DMS 273 treated with DMSO at 0.1 percent for 48 hours (cell line): ENCODE results near the gene CCNK.

Experiments
- DNase-seq: peaks from one replicate; lab custom pipeline; 2025; lab: John Stamatoyannopoulos, UW

CCNK gene

DNA sequence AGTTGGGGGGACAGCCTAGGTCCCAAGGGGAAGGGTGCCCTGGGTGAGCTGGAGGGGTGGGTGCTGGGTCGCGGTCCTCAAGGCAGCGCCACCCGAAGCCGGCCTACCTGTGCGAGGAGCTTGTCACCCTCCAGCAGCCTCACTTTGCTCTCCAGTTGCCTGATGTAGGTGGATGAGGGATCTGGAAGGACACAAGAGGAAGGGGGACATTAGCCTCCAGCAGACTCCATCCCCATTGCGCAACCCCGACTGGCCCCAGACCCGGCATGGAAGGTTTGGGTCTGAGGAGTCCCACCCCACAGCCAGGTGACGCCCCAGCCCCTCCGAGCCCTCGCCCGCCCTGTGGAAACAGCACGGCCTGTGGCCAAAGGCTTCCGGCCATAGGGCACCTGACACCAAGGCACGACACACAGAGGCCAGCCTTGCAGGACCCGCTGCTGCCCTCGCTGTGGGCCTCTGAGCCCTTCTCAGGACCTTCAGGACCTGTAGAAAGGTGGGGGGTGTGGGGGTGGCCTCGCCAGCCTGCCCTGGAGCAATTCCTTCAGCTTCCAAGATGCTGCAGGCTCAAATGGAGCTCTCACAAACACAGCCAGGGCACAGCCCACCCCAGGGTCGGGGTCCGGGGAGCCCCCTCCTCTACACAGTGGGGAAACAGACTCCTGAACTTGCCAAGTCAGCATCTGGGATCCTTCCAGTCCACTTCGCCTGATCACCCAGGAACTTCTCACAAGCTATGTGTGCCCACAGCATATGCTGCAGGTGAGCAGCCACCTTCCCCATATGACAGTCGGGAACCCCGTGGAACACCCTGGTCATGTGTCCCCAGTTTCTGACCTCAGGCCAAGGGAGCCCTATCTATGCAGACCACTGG is 54.9 kb downstream of the CCNK start:
- no peak for DNase-seq

DNA sequence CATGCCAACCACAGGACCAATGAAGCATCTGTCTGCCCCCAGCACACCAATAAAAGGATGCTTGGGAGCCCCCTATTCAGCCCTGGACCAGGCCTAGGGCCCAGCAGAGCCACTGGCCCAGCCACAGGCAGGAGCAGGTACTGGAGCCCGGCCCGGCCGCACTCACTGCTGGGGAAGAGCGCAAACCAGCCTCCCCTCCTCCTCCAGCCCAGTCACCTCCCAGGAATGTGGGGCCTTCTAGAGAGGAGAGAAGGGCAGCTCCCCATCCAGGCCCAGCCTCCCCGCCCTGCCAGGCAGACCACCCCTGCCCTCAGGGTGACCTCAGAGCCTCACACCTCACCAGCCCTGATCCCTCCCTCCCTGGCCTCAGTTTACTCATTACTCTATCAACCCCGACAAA is 56.2 kb downstream of the CCNK start:
- DNase-seq = no peak

DNA sequence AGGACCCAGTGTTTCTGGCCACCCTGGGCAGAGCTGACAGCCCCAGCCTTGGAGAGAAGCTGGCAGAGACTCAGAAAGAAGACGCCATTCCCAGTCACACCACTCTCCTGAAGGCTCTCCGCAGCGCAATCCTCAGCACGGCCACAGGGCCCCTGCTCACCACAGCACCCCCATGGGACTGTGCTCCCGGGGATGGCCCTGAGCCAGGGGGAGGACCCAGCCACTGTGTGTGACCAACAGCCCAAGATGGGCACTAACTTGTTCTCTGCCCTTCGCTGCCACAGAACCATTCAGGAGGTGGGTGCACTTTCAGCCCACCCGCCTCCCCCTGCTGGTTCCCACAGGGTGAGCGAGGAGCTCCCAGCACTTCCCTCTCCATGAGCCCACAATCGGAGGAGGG is 57.1 kb downstream of the CCNK start:
- no peak for DNase-seq

DNA sequence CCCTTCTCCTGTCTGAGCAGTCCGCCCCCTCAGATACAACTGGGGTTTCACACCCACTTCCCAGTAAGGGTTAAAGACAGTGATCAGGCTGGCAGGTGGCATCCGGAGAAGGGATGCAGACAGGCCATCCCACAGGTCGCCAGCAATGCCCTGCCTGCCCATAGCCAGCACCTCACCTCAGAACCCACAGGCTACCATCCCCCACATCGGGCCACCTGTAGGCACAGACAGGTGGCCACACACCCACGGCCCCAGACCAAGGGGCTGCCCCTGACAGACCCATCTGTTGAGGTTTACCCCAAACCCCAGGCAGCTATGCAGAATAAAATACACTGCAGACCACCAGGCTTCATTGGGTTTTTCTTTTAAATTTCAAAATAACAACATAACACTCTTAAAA is 57.5 kb downstream of the CCNK start:
- DNase-seq = no peak

DNA sequence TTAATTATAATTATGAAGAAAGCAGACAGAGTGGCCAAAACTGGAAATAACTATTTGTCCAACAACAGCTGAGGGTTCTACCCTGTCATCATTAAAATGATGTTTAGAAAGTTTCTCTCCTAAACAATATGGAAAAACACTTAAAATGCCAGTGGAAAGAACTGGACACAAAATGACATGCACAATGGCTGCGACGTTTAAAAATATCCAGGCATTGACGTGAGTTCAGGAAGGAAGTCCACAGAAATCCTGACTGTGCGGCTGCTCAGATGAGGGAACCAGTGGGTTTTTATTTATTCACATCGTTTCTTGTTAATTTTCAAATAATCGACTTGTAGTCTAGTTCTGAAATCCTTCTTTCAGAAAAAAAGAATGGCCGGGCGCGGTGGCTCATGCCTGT is 58.3 kb downstream of the CCNK start:
- no peak for DNase-seq

DNA sequence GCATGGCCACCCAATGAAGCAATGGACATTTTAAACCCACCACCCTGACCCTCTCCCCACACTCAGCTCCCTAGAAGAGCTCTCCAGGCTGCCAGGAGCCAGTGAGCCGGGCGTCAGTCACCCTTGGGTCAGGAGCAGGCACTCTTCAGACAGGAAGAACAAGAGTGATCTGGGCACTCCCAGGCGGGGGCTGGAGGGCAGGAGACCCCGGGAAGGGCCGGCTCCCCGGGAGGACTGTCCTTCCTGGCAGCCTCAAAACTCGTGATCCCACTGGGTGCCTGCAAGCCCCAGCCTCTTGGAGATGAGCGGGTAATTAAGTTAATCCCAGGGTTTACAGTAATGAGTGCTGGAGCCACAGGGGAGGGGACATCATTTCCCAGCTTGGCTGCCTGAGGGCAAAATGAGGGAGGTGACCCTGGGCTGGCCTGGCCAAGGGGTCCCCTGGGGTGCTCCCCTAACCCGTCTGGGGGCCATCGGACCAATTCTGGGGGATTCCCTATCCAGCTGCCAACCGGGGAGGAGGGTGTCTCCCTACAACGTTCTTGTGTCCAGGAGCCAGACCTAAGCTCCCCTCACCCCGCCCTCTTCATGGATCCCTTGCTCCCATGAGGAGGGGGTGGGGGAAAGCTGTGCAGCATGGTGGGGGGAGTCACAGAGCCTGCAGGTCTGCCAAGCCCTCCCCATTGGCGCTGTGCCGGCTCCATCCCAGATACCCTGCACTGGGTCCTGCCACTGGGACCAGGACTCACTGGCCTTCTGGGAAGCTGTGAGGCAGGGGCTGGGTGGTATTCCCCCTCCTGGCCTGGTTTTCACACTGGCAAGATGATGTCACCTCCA is 59.2 kb downstream of the CCNK start:
- no peak for DNase-seq

DNA sequence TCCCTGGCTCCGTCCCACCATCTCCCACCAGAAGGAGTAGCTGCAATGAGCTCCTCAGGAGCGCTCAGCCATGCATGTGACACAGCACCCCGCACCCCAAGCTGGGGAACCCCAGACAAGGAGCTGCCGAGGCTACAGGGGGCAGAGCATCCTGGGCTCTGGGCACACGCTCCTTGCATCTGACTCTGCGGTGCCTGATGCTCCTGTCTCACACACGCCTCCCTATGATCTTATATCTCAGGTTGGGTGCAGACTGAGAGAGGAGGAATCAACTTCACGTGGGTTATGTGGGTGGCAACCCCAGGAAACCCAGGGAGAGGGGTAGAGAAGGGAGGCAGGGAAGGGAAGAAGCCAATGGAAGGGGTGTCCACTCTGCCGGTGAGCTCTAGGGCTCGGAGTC is 60.0 kb downstream of the CCNK start:
- DNase-seq = no peak

DNA sequence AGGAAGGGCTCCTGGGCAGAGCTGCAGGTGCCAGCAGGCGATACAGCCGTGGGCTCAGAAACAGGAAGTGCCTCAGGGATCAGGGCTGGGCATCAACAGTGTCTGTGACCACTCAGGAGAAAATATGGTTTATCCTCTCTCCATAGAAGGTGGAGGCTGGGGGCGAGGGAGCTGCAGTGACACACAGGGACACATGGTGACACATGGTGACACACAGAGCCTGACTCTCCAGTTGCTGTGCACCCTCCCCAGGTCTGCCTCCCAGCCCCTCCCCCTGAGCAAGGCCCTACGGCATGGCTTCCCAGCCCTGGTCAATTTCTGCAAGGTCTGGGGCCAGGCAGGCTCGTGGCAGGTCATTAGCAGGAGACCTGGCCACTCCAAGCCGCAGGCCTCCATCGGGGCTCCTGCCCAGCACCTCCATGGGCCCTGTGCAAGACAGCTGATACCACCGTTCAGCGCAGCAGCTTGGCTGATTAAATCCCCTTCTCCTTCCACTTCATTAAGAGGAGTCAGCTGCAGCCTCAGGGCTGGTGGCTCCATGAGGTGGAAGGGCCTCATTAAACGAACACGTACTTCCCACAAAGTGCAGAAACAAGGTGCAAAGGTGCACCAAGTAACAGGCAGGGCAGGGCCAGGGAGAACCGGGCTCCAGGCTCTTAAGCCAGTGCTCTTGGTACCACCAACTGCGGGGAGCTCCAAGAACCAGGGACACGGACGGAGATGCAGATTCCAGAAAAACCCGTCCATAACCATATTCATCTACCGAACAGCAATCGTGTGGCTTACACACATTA is 60.7 kb downstream of the CCNK start:
- no peak for DNase-seq

DNA sequence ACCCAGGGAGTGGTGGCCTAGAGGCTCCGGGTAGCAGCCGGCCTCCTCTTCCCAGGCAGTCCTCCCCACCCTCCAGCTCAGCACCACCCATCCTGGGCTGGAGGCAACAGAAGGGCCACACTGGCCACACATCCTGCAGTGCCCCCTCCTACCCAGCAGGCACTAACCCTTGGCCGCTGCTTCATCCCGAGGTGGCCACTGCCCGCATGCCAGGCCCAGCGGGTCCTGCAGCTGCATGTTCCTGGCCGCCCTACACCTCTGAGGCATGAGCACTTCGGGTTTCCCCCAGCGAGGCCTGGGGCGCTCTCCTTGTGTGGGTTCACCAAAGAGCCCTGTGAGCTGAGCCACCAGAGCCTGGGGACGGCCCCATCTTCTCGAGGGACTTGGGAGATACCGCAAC is 61.4 kb downstream of the CCNK start:
- DNase-seq = no peak

DNA sequence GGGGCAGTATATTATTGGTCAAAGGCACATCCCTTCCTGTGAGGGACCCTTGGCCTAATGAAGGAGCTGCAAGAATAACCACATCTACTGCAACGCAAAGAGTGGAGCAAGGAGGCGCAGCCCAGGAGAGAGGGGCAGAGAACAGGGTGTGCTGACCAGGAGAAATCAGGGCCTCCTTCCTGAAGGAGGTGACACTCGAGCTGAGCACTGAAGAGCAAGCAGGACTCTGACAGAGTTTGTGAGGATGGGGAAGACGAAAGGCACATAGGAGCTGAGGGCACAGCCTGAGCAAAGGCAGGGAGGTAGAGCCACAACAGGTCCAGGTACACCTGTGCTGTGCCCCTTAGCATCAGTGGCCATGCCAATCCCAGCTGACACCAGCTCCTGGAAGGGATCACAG is 62.2 kb downstream of the CCNK start:
- no peak for DNase-seq

DNA sequence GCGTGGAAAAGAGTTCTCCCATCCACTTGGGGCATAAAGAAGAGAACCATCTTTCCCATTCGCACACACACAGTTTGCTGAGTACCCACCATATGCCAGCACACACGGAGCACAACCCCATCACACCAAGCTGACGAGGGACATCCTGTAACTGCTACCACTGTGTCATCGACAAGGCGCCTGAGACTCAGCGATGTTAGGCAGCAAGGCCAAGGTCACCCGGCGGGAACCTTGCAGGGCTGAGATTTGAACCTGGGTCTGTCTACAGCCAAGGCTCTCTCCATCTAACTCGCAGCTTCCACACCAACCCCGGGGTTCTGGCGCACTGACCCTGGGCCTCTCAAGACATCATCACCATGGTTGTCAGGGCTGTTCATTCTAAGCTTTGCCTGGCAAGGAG is 62.8 kb downstream of the CCNK start:
- no peak for DNase-seq

DNA sequence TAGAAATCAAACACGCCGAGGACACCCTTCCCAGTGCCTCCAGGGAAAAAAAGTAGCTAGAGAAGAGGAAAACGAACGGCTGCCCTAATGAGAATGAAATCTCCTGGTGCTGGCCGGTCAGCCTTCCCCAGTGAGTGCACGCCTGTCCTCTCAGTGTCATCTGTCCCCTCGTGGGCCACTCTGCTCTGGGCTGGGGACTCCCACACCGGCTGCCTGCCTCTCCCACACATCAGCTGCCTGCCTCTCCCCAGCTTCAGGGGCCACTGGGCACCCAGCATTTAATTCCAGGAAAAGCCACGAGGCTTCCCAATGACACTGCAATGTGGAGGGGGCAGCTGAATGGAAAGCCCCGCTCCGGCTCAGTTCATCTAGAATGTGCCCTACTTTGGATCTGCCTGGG is 63.8 kb downstream of the CCNK start:
- no peak for DNase-seq

DNA sequence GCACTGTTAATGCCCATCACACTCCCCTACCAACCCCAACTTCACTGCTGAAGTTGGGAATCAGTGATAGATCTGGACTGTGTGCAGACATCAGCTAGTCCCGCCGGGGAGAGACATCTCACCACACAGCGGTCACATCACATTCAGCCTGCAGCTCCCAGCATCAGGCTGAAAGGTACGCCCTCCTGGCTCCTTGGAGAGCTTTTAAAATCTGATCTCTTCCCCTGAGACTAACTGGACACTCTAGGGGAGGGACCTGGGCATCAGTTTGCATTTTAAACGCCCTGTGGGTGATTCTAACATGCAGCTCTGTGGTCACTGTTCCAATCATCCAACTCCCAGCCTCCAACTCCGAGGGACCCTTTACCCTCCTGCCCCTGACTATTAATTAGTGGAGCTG is 64.4 kb downstream of the CCNK start:
- DNase-seq = no peak

DNA sequence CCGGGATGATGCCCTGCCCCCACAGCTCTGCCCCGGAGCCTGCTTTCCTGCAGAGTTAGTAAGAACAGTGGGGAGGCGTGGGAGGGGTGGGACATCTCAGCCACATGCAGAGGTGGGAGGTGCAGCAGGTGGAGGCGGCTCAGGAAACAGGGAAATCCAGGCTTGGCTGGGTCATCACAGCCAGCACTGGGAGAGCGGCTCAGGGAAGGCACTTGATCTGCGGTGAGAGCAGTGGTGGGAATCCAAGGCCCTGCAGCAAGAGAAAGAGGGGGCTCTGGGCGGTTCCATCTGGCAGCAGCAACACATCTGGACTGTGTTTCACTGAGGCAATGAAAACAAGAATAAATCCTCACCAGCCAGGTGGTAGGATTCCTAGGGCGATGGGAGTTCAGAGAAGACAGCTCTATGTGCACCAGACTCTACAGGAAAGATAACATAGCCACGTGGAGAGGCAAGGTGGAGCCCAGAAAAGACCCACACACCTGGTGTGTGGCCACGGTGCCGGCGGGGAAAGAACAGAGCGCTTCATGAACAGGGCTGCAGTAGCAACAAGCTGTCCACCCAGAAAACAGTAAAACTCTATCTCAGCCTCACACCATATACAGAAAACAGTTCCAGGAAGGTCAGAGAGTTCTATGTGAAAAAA is 65.1 kb downstream of the CCNK start:
- DNase-seq = no peak

DNA sequence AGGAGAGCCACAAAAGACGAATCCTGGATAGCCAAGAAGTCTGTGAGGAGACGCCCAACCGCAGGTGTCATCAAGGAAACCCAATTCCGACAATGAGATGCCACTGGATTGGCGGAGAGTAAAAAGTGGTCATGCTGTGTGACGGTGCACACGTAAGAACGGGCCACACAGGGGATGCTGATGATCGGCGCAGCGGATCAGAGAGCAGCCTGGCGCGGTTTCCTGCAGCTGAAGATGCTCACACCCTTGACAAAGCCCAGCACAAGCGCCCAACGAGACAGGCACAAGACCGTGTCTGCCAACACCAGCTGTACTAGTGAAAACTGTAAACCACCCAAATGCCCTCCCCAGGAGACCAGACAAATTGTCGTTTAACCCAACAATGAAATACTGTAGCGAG is 67.0 kb downstream of the CCNK start:
- DNase-seq = no peak

DNA sequence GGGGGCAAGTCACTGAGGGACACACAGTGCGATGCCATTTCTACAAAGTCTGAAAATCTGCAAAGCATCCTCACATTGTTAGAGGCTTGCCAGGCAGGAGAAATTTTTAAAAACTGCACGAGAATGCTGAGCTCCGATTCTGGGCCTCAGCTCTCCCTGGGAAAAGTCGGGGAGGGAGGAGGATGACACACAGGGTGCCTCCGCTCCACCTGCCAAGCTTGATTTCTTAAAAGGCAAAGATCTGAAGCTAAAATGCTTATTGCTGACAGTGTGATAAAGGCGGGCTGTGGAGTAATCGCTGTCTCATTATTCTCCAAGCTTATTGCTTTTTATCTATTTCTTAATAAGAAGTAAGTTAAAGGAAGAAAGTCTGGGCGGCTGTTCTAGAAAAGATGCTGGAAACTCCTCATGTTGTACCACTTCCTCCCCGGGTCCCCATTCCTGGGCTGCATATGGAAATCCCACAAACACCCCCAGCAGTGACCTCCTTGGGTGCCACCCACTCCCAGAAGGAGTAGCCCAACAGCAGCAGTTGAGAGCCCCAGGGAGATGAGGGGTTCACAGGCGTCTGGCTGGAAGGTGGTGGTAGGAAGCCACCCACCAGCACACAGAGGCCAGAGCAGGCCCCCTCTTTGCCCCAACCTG is 67.8 kb downstream of the CCNK start:
- DNase-seq = no peak

DNA sequence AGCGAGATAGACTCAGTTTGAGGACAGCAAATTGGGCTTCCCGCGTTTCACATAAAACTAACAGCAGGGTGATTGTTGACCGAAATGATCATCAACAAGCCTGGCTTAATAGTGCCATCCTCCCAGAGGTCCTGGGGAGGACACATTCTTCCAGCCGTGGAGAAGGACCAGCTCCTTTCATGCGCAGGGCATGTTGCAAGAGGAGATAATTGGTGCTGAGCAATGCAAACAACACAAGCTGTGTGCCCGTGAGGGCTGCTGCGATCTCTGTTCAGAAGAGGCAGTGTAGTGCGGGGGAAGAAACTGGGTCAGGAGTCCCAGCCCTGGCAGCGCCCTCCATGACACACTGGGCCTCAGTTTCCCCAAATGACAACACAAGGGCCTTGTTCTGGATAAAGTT is 68.5 kb downstream of the CCNK start:
- DNase-seq = no peak

DNA sequence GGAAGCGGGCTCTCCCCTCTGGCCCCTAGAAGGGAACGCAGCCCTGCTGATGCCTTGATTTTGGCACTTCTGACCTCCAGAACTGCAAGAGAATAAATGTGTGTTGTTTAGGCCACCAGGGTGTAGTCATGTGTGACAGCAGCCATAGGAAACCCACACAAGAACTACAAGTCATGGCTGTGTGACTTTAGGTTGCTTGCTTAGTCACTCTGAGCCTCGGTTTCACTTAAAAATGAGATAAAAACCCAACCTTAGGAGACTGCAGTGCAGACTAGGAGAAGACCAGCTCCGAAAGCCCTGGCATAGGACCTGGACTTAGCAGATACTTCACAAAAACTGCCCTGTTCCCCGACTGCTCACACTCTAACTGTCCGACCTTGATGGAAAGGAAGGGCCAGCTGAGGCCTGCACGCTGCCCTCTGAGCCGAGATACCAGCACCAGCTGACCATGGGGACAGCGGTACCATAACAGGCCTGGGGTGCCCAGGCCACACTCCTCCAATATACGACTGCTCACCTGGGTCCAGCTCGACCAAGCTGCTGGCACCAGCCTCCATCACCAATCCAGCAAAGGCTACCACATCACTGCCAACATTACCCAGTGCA is 69.3 kb downstream of the CCNK start:
- no peak for DNase-seq

DNA sequence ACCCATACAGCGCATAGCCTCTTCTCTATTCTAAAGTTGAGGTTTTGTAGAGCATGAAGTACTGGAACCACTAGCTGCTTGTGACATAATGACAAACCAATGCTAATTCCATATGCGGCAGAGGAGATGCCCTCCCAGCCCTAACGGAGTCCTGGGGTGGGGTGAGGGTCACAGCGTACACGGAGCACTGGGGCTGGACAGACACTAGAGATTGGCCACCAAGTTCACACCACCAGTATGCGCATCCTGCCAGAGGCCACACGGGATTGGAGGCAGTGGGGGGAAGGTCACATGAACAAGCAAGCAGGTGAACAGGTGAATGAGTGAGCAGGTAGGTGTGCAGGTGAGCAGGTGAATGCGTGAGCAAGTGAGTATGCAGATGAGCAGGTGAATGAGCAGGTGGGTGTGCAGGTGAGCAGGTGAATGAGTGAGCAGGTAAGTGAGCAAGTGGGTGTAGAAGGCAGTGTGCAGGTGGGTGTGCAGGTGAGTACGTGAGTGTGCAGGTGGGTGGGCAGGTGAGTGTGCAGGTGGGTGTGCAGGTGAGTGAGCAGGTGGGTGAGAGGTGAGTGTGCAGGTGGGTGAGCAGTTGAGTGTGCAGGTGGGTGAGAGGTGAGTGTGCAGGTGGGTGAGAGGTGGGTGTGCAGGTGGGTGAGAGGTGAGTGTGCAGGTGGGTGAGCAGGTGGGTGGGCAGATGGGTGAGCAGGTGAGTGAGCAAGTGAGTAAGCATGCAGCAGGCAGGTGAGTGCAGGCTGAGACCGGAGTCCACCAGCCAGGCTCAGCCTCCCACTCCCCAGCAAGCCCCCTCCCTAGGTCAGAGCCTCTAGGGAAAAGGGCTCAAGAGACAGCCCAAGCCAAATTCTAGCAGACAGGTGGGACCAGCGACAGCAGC is 70.1 kb downstream of the CCNK start:
- DNase-seq = no peak

DNA sequence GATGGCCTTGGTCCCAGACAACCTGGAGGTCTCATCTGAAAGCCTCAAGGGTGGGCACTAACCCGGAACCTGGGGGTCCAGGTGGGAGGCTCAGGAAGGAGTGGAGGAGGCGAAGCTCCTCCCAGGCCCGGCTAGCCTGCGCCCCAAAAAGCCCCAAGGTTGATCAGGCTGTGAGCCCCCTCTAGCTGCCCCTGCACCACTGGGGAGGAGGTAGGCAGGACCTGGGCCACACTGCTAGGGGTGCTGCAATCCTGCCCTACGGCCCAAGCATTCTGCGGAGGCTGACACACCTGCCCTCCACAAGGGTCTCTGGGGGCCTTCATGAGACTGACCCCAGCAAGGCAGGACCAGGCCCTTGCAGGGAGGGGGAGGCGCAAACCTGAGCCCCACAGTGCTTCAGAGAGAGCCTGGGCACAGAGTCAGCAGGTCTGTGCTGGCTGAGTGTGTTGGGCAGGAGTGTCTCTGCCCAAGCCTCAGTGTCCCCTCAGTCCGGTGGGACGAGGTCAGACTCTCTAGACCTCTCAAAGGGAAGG is 70.9 kb downstream of the CCNK start:
- DNase-seq = no peak
